Measurements from ENCODE around the gene CARD8.
A peak's percentile ranks its signal among the peaks of the same experiment; 100 is the strongest.
"Not testable (repeated sequence)": the region's sequence is repeated elsewhere in the genome, so short reads cannot be mapped to it uniquely, and the experiment has no call there.

CARD8 gene, protein sequence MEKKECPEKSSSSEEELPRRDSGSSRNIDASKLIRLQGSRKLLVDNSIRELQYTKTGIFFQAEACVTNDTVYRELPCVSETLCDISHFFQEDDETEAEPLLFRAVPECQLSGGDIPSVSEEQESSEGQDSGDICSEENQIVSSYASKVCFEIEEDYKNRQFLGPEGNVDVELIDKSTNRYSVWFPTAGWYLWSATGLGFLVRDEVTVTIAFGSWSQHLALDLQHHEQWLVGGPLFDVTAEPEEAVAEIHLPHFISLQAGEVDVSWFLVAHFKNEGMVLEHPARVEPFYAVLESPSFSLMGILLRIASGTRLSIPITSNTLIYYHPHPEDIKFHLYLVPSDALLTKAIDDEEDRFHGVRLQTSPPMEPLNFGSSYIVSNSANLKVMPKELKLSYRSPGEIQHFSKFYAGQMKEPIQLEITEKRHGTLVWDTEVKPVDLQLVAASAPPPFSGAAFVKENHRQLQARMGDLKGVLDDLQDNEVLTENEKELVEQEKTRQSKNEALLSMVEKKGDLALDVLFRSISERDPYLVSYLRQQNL

DNA sequence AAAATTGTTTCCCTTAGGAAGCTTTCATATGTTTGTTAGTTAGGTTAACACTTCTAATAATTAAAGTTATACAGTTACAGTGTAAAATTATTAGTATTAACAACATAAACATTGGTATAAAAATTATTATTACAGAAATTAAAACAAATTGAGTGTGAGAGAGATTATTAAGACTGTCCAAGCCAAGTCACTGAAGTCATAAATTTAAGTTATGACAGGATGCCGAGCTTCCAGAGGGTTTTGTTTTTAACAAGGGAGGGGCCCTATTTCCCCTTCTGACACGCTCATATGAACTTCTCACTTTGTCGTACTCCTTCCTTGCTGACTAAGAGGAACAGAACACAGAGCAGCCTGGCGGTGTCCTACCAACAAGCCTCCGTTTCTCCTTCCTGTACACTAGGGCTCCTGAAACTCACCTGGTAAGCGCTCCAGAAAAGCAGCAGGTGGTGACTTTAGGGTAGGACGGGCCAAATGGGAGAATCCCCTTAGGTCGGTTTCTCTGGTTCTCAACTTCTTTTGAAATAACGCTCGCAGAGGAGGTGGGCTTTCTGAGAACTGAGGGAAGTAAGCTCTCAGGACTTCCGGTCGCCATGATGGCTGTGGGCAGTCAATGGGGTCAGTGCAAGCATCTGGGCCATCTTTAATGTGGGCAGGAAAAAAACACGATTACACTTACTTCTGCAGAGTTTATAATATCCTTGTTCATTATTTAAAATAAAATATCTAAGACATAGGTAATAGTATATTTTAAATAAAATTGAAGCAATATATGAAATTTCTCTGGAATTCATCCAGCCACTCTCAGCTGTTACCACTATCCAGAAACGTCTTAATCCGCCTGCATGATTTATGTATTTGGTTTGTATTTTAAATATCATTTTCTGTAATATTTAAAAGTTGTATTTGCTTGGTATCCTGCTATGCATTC, at the start of gene CARD8:
TSS of gene CARD8 (minus strand) at position 537 of the 928 bp plus-strand sequence. CDS start 14,892 bp downstream, outside the sequence.
- Histone ChIP-seq H3K36me3 (ENCODE audit: control insufficient read depth in 2 of 2, insufficient read depth in 2 of 2, low read length in 2 of 2) (no peaks in the 10 kb centered on the region), H3K27me3 (ENCODE audit: control insufficient read depth in 1 of 2, insufficient read depth in 2 of 2, low read length in 2 of 2) (no peaks in the 10 kb centered on the region), H3K4me1 (ENCODE audit: control insufficient read depth, insufficient read depth, low read length) (peaks cover 3% of the 10 kb centered on the region), H3K4me3 (ENCODE audit: low read length in 2 of 2) (peak within 1 kb of the TSS; percentile 95 to 100), H3K9me3 (ENCODE audit: control insufficient read depth in 2 of 2, low read length in 2 of 2) (no peaks in the 10 kb centered on the region), H3K9ac (ENCODE audit: low read length in 2 of 2) (peak within 1 kb of the TSS; percentile 98), H3K27ac (ENCODE audit: low read length) (peak within 1 kb of the TSS; percentile 89)

DNA sequence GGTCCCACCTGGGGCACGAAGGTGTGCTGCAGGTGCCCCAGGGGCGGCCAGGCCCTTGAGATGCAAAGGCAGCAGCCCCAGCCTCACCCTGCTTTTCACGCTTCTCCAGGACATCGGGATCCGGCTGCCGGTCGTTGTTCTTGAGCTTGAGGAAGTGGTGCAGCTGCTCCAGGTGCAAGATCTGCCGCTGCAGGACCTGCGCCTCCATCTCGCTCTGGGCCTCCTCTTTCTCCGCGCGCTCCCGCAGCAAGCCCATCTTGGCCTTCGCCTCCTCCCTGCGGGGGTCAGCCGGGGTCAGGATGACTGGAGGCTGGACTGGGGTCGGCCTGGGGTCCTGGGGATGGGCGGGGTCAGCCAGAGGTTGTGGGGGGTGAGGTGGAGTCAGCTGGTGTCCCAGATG, 48.2 kb upstream of the CARD8 start:
- Histone ChIP-seq H3K36me3 (ENCODE audit: control insufficient read depth in 2 of 2, insufficient read depth in 2 of 2, low read length in 2 of 2) (no peaks in the 10 kb centered on the region), H3K4me1 (ENCODE audit: control insufficient read depth, insufficient read depth, low read length) (no peaks in the 10 kb centered on the region), H3K9ac (ENCODE audit: low read length in 2 of 2) (no peak overlapping the region), H3K9me3 (ENCODE audit: control insufficient read depth in 2 of 2, low read length in 2 of 2) (no peaks in the 10 kb centered on the region), H3K27ac (ENCODE audit: low read length) (no peak overlapping the region), H3K27me3 (ENCODE audit: control insufficient read depth in 1 of 2, insufficient read depth in 2 of 2, low read length in 2 of 2) (no peaks in the 10 kb centered on the region), H3K4me3 (ENCODE audit: low read length in 2 of 2) (no peak overlapping the region)

DNA sequence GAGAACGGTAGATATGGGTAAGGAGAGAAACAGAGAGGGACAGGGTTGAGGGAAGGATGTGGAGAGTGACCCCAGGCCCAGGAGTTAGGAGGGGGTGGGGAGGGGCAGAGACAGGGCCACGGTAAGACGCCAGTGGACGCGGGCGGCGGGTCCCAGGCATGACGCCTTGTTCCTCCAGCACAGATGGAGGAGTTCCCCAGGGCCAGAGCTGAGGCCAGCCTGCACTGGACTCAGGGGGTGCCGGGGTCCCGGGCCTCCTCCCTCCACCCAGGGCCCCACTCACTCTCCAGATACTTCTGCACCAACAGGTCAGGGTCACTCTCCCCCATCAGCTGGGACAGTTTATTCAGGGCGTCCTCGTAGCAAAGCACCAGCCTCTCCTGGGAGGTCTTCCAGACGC, 47.7 kb upstream of the CARD8 start:
- H3K27me3 ChIP-seq (ENCODE audit: control insufficient read depth in 1 of 2, insufficient read depth in 2 of 2, low read length in 2 of 2) = no peaks in the 10 kb centered on the region
- H3K4me3 ChIP-seq (ENCODE audit: low read length in 2 of 2) = no peak overlapping the region
- H3K9me3 ChIP-seq (ENCODE audit: control insufficient read depth in 2 of 2, low read length in 2 of 2) = no peaks in the 10 kb centered on the region
- no peaks in the 10 kb centered on the region for H3K36me3 ChIP-seq (ENCODE audit: control insufficient read depth in 2 of 2, insufficient read depth in 2 of 2, low read length in 2 of 2)
- H3K4me1 ChIP-seq (ENCODE audit: control insufficient read depth, insufficient read depth, low read length) = no peaks in the 10 kb centered on the region
- no peak overlapping the region for H3K27ac ChIP-seq (ENCODE audit: low read length)
- H3K9ac ChIP-seq (ENCODE audit: low read length in 2 of 2) = no peak overlapping the region

DNA sequence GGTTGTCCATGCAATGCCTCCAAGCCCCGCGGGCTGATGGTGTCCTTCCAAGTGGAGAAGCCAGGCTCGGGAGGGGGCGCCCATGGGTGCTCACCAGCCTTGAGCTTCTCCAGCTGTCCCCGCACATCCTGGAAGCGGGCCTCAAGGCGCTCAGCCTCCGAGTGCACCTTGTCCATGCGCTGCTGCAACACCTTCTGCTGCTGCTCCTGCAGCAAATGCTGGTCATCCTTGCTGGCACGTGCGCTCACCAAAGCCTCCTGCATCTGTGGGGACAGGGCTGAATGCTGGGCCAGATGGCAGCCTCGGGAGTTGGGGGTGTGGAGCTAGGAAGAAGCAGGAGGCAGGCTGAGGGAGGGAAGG, 46.9 kb upstream of the CARD8 start:
- no peak overlapping the region for H3K9ac ChIP-seq (ENCODE audit: low read length in 2 of 2)
- H3K9me3 ChIP-seq (ENCODE audit: control insufficient read depth in 2 of 2, low read length in 2 of 2) = no peaks in the 10 kb centered on the region
- H3K27me3 ChIP-seq (ENCODE audit: control insufficient read depth in 1 of 2, insufficient read depth in 2 of 2, low read length in 2 of 2) = no peaks in the 10 kb centered on the region
- no peaks in the 10 kb centered on the region for H3K36me3 ChIP-seq (ENCODE audit: control insufficient read depth in 2 of 2, insufficient read depth in 2 of 2, low read length in 2 of 2)
- H3K27ac ChIP-seq (ENCODE audit: low read length) = no peak overlapping the region
- no peak overlapping the region for H3K4me3 ChIP-seq (ENCODE audit: low read length in 2 of 2)
- H3K4me1 ChIP-seq (ENCODE audit: control insufficient read depth, insufficient read depth, low read length) = no peaks in the 10 kb centered on the region

DNA sequence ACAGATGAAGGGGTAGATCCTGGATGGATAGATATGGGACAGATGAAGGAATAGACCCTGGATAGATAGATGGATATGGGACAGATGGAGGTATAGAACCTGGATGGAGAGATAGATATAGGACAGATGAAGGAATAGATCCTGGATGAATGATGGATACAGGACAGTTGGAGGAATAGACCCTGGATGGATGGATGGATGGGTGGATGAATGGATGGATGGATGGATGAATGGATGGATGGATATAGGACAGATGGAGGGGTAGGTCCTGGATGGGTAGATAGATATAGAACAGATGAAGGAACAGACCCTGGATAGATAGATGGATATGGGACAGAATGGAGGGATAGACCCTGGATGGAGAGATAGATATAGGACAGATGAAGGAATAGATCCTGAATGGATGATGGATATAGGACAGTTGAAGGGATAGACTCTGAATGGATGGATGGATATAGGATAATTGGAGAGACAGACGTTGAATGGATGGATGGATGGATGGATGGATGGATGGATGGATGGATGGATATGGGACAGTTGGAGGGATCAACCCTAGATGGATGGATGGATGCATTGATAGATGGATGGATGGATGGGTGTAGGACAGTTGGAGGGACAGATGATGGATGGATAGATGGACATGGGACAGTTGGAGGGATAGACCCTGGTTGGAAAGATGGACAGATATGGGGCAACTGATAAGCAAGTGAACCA, 46.3 kb upstream of the CARD8 start:
- H3K27me3 ChIP-seq (ENCODE audit: control insufficient read depth in 1 of 2, insufficient read depth in 2 of 2, low read length in 2 of 2) = no peaks in the 10 kb centered on the region

DNA sequence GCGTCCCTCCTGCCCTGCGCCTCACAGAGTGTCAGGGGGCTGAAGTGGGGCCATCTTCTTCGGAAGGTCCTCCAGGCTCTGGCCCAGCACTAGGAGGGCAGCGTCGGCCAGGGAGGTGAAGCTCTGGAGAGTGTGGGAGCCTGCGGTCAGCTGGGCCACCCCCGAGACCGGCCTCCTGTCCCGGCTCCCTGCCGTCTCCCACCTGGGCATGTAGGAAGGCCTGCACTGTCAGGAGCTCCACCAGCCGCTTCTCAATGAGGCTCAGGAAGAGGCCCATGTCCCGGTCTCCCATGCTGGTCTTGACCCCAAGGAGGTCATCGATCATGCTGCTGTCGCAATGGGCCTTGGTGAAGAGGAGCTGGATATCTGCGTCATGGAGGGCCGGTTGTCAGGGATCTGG, 42.3 kb upstream of the CARD8 start:
- Histone ChIP-seq H3K27me3 (ENCODE audit: control insufficient read depth in 1 of 2, insufficient read depth in 2 of 2, low read length in 2 of 2) (peaks cover 0 to 2% of the 10 kb centered on the region in 2 donors), H3K4me3 (ENCODE audit: low read length in 2 of 2) (no peak overlapping the region), H3K9me3 (ENCODE audit: control insufficient read depth in 2 of 2, low read length in 2 of 2) (no peaks in the 10 kb centered on the region), H3K27ac (ENCODE audit: low read length) (no peak overlapping the region), H3K36me3 (ENCODE audit: control insufficient read depth in 2 of 2, insufficient read depth in 2 of 2, low read length in 2 of 2) (no peaks in the 10 kb centered on the region), H3K4me1 (ENCODE audit: control insufficient read depth, insufficient read depth, low read length) (no peaks in the 10 kb centered on the region), H3K9ac (ENCODE audit: low read length in 2 of 2) (no peak overlapping the region)

More for the DNA sequence above, 46.3 kb upstream of the CARD8 start:
- Histone ChIP-seq H3K4me1 (ENCODE audit: control insufficient read depth, insufficient read depth, low read length) (no peaks in the 10 kb centered on the region), H3K36me3 (ENCODE audit: control insufficient read depth in 2 of 2, insufficient read depth in 2 of 2, low read length in 2 of 2) (no peaks in the 10 kb centered on the region), H3K27ac (ENCODE audit: low read length) (no peak overlapping the region), H3K9me3 (ENCODE audit: control insufficient read depth in 2 of 2, low read length in 2 of 2) (no peaks in the 10 kb centered on the region), H3K4me3 (ENCODE audit: low read length in 2 of 2) (no peak overlapping the region), H3K9ac (ENCODE audit: low read length in 2 of 2) (no peak overlapping the region)

DNA sequence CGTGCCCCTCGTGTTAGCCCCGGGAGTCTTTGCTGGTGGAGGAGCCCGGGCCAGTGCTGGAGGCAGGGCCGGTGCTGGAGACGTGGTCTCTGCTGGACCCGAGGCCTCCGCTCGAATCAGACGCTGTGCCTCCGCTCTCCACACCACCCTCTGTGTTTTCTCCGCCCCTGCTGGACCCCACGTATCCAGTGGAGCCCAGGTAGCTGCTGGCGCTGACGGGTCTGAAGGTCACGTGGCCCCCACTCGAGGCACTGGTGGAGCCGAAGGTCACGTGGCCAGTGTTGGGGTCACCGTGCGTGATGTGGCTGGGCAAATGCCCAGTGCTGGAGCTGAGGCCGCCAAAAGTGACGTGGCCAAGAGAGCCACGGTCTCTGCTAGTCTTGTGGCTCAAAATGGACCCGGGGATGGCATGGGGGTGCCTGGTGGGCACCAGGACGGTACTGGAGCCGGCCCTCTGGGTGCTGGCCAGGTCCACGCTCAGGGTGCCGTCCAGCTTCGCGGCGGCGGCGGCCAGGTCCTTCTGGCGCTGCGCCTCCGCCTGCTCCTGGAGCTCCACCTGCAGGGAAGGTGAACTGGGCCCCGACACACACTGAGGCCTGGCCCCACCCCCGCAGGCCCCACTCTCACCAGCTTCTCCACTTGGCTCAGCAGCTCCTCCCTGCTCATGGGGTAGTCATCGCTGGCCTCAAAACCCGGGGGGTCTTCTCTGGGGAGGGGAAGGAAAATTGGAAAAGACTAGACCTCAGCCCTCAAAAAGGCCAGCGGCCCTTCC, 41.4 kb upstream of the CARD8 start:
- no peaks in the 10 kb centered on the region for H3K4me1 ChIP-seq (ENCODE audit: control insufficient read depth, insufficient read depth, low read length)
- H3K27ac ChIP-seq (ENCODE audit: low read length) = no peak overlapping the region
- no peaks in the 10 kb centered on the region for H3K9me3 ChIP-seq (ENCODE audit: control insufficient read depth in 2 of 2, low read length in 2 of 2)
- no peak overlapping the region for H3K9ac ChIP-seq (ENCODE audit: low read length in 2 of 2)
- no peak overlapping the region for H3K4me3 ChIP-seq (ENCODE audit: low read length in 2 of 2)
- H3K36me3 ChIP-seq (ENCODE audit: control insufficient read depth in 2 of 2, insufficient read depth in 2 of 2, low read length in 2 of 2) = no peaks in the 10 kb centered on the region
- H3K27me3 ChIP-seq (ENCODE audit: control insufficient read depth in 1 of 2, insufficient read depth in 2 of 2, low read length in 2 of 2) = peaks cover 0 to 4% of the 10 kb centered on the region in 2 donors

DNA sequence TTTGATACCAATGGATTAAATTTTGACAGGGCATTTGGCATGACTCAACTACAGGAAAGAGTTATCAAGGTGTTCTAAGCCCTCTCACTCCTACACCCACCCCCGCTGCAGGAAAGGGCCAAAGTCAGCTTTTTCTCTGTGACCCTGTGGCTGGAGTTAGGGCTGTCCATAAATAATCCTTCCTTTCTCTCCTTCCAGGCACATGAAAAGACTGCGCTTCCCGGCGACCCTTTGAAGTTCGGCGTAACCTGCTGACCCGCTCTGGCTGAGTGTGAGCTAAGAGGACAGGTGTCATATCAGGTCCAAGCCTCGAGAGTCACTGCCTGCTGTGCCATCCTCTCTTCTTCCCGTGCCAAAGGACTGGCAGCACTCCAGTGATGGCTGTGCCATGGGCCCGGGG, 39.7 kb upstream of the CARD8 start:
- Histone ChIP-seq H3K27me3 (ENCODE audit: control insufficient read depth in 1 of 2, insufficient read depth in 2 of 2, low read length in 2 of 2) (peaks cover 5 to 8% of the 10 kb centered on the region in 2 donors), H3K4me1 (ENCODE audit: control insufficient read depth, insufficient read depth, low read length) (peaks cover 10% of the 10 kb centered on the region), H3K27ac (ENCODE audit: low read length) (no peak overlapping the region), H3K36me3 (ENCODE audit: control insufficient read depth in 2 of 2, insufficient read depth in 2 of 2, low read length in 2 of 2) (no peaks in the 10 kb centered on the region), H3K4me3 (ENCODE audit: low read length in 2 of 2) (no peak overlapping the region), H3K9me3 (ENCODE audit: control insufficient read depth in 2 of 2, low read length in 2 of 2) (no peaks in the 10 kb centered on the region), H3K9ac (ENCODE audit: low read length in 2 of 2) (no peak overlapping the region)

DNA sequence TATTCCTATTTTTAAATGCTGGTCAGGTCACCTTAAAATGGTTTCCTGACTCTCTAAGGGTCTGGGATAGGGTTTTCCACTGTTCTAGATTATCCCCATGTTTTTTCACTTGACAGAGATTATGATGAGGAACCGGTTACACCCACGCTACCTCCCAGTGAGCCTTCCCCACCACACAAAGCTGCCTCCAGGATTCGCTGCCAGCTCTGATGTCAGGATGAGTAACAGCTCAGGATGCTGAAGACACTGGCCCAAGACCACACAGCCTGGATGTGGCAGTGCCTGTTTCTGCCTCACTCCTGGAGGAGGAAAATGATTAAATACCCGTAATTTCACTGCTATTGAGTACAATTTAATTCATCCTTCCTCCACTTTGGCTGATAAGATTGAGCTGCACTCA, 37.1 kb upstream of the CARD8 start:
- H3K9ac ChIP-seq (ENCODE audit: low read length in 2 of 2) = no peak overlapping the region
- no peaks in the 10 kb centered on the region for H3K36me3 ChIP-seq (ENCODE audit: control insufficient read depth in 2 of 2, insufficient read depth in 2 of 2, low read length in 2 of 2)
- no peak overlapping the region for H3K27ac ChIP-seq (ENCODE audit: low read length)
- peaks cover 5 to 11% of the 10 kb centered on the region in 2 donors for H3K27me3 ChIP-seq (ENCODE audit: control insufficient read depth in 1 of 2, insufficient read depth in 2 of 2, low read length in 2 of 2)
- no peaks in the 10 kb centered on the region for H3K9me3 ChIP-seq (ENCODE audit: control insufficient read depth in 2 of 2, low read length in 2 of 2)
- peaks cover 14% of the 10 kb centered on the region for H3K4me1 ChIP-seq (ENCODE audit: control insufficient read depth, insufficient read depth, low read length)
- no peak overlapping the region for H3K4me3 ChIP-seq (ENCODE audit: low read length in 2 of 2)

DNA sequence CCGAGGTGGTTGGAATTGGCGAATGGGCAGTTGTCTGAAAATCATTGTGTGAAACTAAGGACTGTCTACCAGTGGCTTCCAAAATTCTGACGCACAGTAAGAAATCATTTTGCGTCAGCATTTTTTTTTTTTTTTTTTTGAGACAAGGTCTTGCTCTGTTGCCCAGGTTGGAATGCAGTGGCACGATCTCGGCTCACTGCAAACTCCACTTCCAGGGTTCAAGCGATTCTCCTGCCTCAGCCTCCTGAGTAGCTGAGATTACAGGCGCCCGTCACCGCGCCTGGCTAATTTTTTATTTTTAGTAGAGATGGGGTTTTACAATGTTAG, 35.7 kb upstream of the CARD8 start:
- H3K4me3 ChIP-seq (ENCODE audit: low read length in 2 of 2); H3K36me3 ChIP-seq (ENCODE audit: control insufficient read depth in 2 of 2, insufficient read depth in 2 of 2, low read length in 2 of 2); H3K9me3 ChIP-seq (ENCODE audit: control insufficient read depth in 2 of 2, low read length in 2 of 2); H3K27ac ChIP-seq (ENCODE audit: low read length); H3K9ac ChIP-seq (ENCODE audit: low read length in 2 of 2): not testable (repeated sequence)
- Histone ChIP-seq H3K4me1 (ENCODE audit: control insufficient read depth, insufficient read depth, low read length) (peaks cover 14% of the 10 kb centered on the region), H3K27me3 (ENCODE audit: control insufficient read depth in 1 of 2, insufficient read depth in 2 of 2, low read length in 2 of 2) (peaks cover 5 to 11% of the 10 kb centered on the region in 2 donors)

Data from stomach smooth muscle (tissue), 2 donors.